A549 (cell line): Measurements from ENCODE around the gene POLK. TPM values are rescaled to one million over a fixed set of nuclear protein-coding genes. Genes with fewer than 3 reads are reported as not detected.

Source experiments
- ATAC-seq, 2 experiments: fragments of 200-7000 bp in 1 of 2; fragments of >200 bp in 1 of 2; cut with Nextera tagmentation in 1 of 2; cut with Tn5 transposase in 1 of 2; 3 replicates each; pipeline versions ENCODE4 v1.8.0 to v1.9.1; 2018 to 2020; ENCODE audit warnings: mild to moderate bottlenecking in 1 of 2, moderate library complexity in 1 of 2
- CTCF ChIA-PET: fragments of 300-600 bp; sonication (Branson Sonifier 250); formaldehyde crosslinking; extraction: SDS; loops from one replicate; lab custom pipeline; 2021; ENCODE audit warnings: antibody characterized with exemption, inconsistent platforms; lab: Yijun Ruan, JAX
- POLR2A ChIA-PET: fragments of 350-600 bp; formaldehyde crosslinking; extraction: SDS; loops from one replicate; lab custom pipeline; 2021; ENCODE audit warnings: antibody characterized with exemption, inconsistent platforms; lab: Yijun Ruan, JAX
- DNase-seq, 2 experiments: peaks; one replicate each; pipeline versions ENCODE4 v3.0.0 to v3.0.0-alpha.2; 2011 to 2016; ENCODE audit warnings: low read depth in 1 of 2, low spot score in 1 of 2
- FAIRE-seq: peaks from 2 replicates; lab custom pipeline; 2011; peaks lifted over from hg19 to GRCh38; lab: Jason Lieb, UNC
- H3K27ac ChIP-seq, 2 experiments: fragments of >200 bp; sonication (Bioruptor Twin); formaldehyde crosslinking; 3 replicates each; pipeline ENCODE4 v1.5.1; 2016 to 2017
- H3K4me1 ChIP-seq: fragments of >200 bp; sonication (Bioruptor Twin); formaldehyde crosslinking; 3 replicates; pipeline ENCODE4 v1.6.1; 2016
- H3K4me2 ChIP-seq: fragments of >200 bp; sonication (Bioruptor Twin); formaldehyde crosslinking; 3 replicates; pipeline ENCODE4 v1.6.1; 2016
- H3K4me3 ChIP-seq: fragments of >200 bp; sonication (Bioruptor Twin); formaldehyde crosslinking; 3 replicates; pipeline ENCODE4 v1.5.1; 2016
- H3K9me3 ChIP-seq: fragments of >200 bp; sonication (Bioruptor Twin); formaldehyde crosslinking; 3 replicates; pipeline ENCODE4 v1.6.1; 2016
- BCL3 ChIP-seq: fragments of >200 bp; sonication (Bioruptor Twin); formaldehyde crosslinking; IDR thresholded peaks from 3 replicates; pipeline ENCODE4 v1.6.1; 2016
- CBX8 ChIP-seq: fragments of 200-600 bp; sonication (generic); IDR thresholded peaks from 2 replicates; pipeline ENCODE4 v1.6.1; 2016
- CHD2 ChIP-seq: fragments of 150-350 bp; IDR thresholded peaks from 2 replicates; pipeline ENCODE4 v1.6.1; 2014; ENCODE audit warnings: low read length; ENCODE audit not compliant: partially characterized antibody
- E2F6 ChIP-seq: IDR thresholded peaks from 2 replicates; pipeline ENCODE4 v1.6.1; 2012; ENCODE audit warnings: low read depth, borderline replicate concordance
- EHF ChIP-seq: fragments of 250-450 bp; sonication (Bioruptor Pico); IDR thresholded peaks from 2 replicates; pipeline ENCODE4 v1.5.0; 2020; ENCODE audit warnings: mild to moderate bottlenecking
- EP300 ChIP-seq, 2 experiments: fragments of >200 bp; sonication (Bioruptor Twin); formaldehyde crosslinking; IDR thresholded peaks; 2 replicates in 1 of 2; 3 replicates in 1 of 2; pipeline ENCODE4 v1.6.1; 2016 to 2017
- GATA3 ChIP-seq: IDR thresholded peaks from 2 replicates; pipeline ENCODE4 v1.6.1; 2012; ENCODE audit warnings: borderline replicate concordance
- HEYL ChIP-seq: fragments of 250-450 bp; sonication (Bioruptor Pico); IDR thresholded peaks from 2 replicates; pipeline ENCODE4 v1.8.0; 2021; ENCODE audit warnings: mild to moderate bottlenecking, moderate library complexity
- HOXB13 ChIP-seq: fragments of 250-450 bp; sonication (Bioruptor Pico); IDR thresholded peaks from 2 replicates; pipeline ENCODE4 v1.5.0; 2020; ENCODE audit warnings: low read depth, mild to moderate bottlenecking, moderate library complexity
- HOXB5 ChIP-seq: fragments of 250-450 bp; sonication (Bioruptor Pico); IDR thresholded peaks from 2 replicates; pipeline ENCODE4 v1.5.0; 2020; ENCODE audit warnings: mild to moderate bottlenecking, moderate library complexity
- JUNB ChIP-seq: fragments of >200 bp; sonication (Bioruptor Twin); formaldehyde crosslinking; IDR thresholded peaks from 2 replicates; pipeline ENCODE4 v1.6.1; 2016
- KDM1A ChIP-seq: fragments of 200-600 bp; sonication (generic); IDR thresholded peaks from 2 replicates; pipeline ENCODE4 v1.6.1; 2016; ENCODE audit warnings: low read depth, mild to moderate bottlenecking
- MAFK ChIP-seq: fragments of 450-650 bp; IDR thresholded peaks from 2 replicates; pipeline ENCODE4 v1.6.1; 2014; ENCODE audit not compliant: partially characterized antibody
- MAX ChIP-seq: IDR thresholded peaks from 2 replicates; pipeline ENCODE4 v1.6.1; 2012
- MYC ChIP-seq: IDR thresholded peaks from 2 replicates; pipeline ENCODE4 v1.6.1; 2012; ENCODE audit warnings: mild to moderate bottlenecking, inconsistent platforms, low read length, improper control_type of control experiment, borderline replicate concordance
- PHF8 ChIP-seq: fragments of 200-600 bp; sonication (generic); IDR thresholded peaks from 2 replicates; pipeline ENCODE4 v1.6.1; 2016; ENCODE audit warnings: low read depth, mild to moderate bottlenecking, antibody characterized with exemption, moderate library complexity, borderline replicate concordance
- POLR2AphosphoS2 ChIP-seq: conservative IDR thresholded peaks from 2 replicates; pipeline ENCODE4 v1.6.1; 2012; ENCODE audit warnings: low read length, improper control_type of control experiment, inconsistent platforms
- RAD21 ChIP-seq, 2 experiments: fragments of >200 bp in 1 of 2; sonication (Bioruptor Twin) in 1 of 2; formaldehyde crosslinking in 1 of 2; IDR thresholded peaks in 1 of 2; conservative IDR thresholded peaks in 1 of 2; 2 replicates in 1 of 2; 3 replicates in 1 of 2; pipeline ENCODE4 v1.6.1; 2012 to 2018; ENCODE audit warnings: inconsistent platforms in 1 of 2
- RCOR1 ChIP-seq: fragments of 150-350 bp; IDR thresholded peaks from 2 replicates; pipeline ENCODE4 v1.6.1; 2014; ENCODE audit warnings: antibody characterized with exemption, low read length, low read depth
- RFX5 ChIP-seq: fragments of 450-650 bp; IDR thresholded peaks from 2 replicates; pipeline ENCODE4 v1.7.1; 2014; ENCODE audit warnings: antibody characterized with exemption, mild to moderate bottlenecking, moderate library complexity
- RNF2 ChIP-seq: fragments of 200-600 bp; sonication (generic); IDR thresholded peaks from 2 replicates; pipeline ENCODE4 v1.6.1; 2016; ENCODE audit warnings: low read depth, mild to moderate bottlenecking, antibody characterized with exemption, moderate library complexity, borderline replicate concordance
- SMC3 ChIP-seq: fragments of >200 bp; sonication (Bioruptor Twin); formaldehyde crosslinking; IDR thresholded peaks from 3 replicates; pipeline ENCODE4 v1.6.1; 2018; ENCODE audit warnings: inconsistent platforms
- ZC3H11A ChIP-seq: fragments of 450-650 bp; IDR thresholded peaks from 2 replicates; pipeline ENCODE4 v1.6.1; 2014; ENCODE audit warnings: antibody characterized with exemption, mild to moderate bottlenecking
- ZNF302 ChIP-seq: fragments of 250-450 bp; sonication (Bioruptor Pico); IDR thresholded peaks from 2 replicates; pipeline ENCODE4 v1.9.0; 2021; ENCODE audit warnings: inconsistent platforms, mild to moderate bottlenecking, moderate library complexity
- ZSCAN20 ChIP-seq: fragments of 250-450 bp; sonication (Bioruptor Pico); IDR thresholded peaks from 2 replicates; pipeline ENCODE4 v1.8.0; 2022; ENCODE audit warnings: mild to moderate bottlenecking, moderate library complexity
- WGBS: methylation state at CpG from one replicate; pipeline ENCODE4 v1.1.6; 2017; ENCODE audit errors: missing lambda C conversion rate; 5-methylcytosine and 5-hydroxymethylcytosine counted together
- polyA plus RNA-seq, 4 experiments: library from polyadenylated mRNA; depleted of rRNA in 3 of 4; stranded (reverse); fragments of >200 nt; fragmentation: RNase III in 1 of 4; extraction: RNeasy Plus Mini Kit Qiagen cat#74134 plus additional on column Dnase treatment in 1 of 4; gene quantifications; 2 replicates in 3 of 4; 3 replicates in 1 of 4; pipeline ENCODE4 v1.2.3, GENCODE V29; 2011 to 2017
- TF ChIP-seq, protein P1 (sequence below): fragments of >200 bp; sonication (Bioruptor Twin); formaldehyde crosslinking; IDR thresholded peaks from 2 replicates; pipeline ENCODE4 v1.6.1; 2016
- TF ChIP-seq, protein P2 (sequence below): fragments of 250-450 bp; sonication (Bioruptor Pico); IDR thresholded peaks from 2 replicates; pipeline ENCODE4 v1.5.0; 2020; ENCODE audit warnings: low read depth, mild to moderate bottlenecking, moderate library complexity

The POLK gene
- polyA plus RNA-seq, 2 of the 4 experiments (the other 2 are of a cell fraction) = 10.9 to 39.8 TPM

DNA sequence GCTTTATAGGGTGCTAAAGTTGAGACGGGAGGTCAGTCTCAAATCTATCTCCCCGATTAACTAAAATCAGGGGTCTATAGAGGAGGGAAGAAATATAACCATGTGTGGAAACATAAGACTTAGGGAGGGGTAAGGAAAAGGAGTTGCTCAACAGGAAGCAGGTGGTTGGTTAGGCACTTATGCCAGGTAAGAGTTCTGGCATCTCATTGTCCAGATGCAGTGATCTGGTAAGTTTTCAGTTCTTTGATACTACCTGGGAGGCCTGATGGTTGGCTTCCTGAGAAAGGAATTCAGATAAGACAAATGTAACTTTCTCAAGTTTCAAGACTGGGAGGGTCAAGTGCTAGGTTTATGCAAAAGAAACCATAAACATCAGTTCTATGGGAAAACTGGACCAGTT is 48.0 kb upstream of the POLK start:
- TF ChIP-seq MAX = no peak
- no peak for TF ChIP-seq KDM1A
- TF ChIP-seq, protein P1, sequence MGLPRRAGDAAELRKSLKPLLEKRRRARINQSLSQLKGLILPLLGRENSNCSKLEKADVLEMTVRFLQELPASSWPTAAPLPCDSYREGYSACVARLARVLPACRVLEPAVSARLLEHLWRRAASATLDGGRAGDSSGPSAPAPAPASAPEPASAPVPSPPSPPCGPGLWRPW = no peak
- TF ChIP-seq, protein P2, sequence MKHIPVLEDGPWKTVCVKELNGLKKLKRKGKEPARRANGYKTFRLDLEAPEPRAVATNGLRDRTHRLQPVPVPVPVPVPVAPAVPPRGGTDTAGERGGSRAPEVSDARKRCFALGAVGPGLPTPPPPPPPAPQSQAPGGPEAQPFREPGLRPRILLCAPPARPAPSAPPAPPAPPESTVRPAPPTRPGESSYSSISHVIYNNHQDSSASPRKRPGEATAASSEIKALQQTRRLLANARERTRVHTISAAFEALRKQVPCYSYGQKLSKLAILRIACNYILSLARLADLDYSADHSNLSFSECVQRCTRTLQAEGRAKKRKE = no peak
- TF ChIP-seq ZC3H11A = no peak
- Histone ChIP-seq H3K4me2 (no peak overlapping the region), H3K4me3 (no peak overlapping the region), H3K9me3 (peaks cover 8% of the 10 kb centered on the region), H3K27ac (no peak overlapping the region), H3K4me1 (peaks cover 4% of the 10 kb centered on the region; the same call in 1 of the 3 replicates)
- no peak for ATAC-seq
- FAIRE-seq = no peak
- ChIA-PET POLR2A (no interaction called here), CTCF (no interaction called here)
- DNase-seq = no peak
- 96% methylated on average over 2 of the region's 2 CpGs for WGBS

DNA sequence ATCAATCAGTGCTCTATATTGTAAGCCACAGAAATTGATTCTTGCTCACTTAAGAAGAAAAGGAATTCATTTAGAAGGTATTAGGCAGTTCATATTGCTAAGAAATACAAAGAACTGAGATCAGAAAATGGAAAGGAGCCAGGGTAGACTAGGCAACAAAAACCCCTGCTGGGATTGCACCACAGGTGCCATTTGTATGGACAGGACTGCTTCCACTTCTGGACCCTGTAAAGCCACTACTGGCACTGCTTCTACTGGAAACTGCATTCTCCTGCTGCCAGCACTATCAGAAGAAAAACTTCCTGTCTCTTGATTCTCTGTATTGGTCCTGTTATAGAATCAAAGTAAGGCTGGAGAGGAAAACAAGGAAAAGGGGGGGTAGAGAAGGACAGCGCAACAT is 46.2 kb upstream of the POLK start:
- DNase-seq (no peak), ATAC-seq (no peak), FAIRE-seq (no peak)
- no peak overlapping the region for H3K4me2 ChIP-seq
- ChIA-PET POLR2A (no interaction called here), CTCF (no interaction called here)
- no peak overlapping the region for H3K27ac ChIP-seq
- H3K4me3 ChIP-seq = no peak overlapping the region
- H3K4me1 ChIP-seq = peaks cover under 1% of the 10 kb centered on the region; the same call in 1 of the 3 replicates
- 91% methylated on average over 1 of the region's 1 CpG for WGBS
- peaks cover 23% of the 10 kb centered on the region for H3K9me3 ChIP-seq
- TF ChIP-seq ZNF302 (CRISPR knock-in tag) (no peak), GATA3 (no peak), JUNB (no peak), ZSCAN20 (CRISPR knock-in tag) (no peak)
- TF ChIP-seq, protein P2 = no peak

GRCh38 chr5:75466006-75466716 is 45.5 kb upstream of the POLK start:
- Histone ChIP-seq H3K4me1 (no peaks in the 10 kb centered on the region), H3K4me3 (no peak overlapping the region), H3K27ac (no peak overlapping the region), H3K4me2 (no peak overlapping the region), H3K9me3 (peaks cover 25% of the 10 kb centered on the region)
- no peak for ATAC-seq
- no peak for TF ChIP-seq HOXB13 (CRISPR knock-in tag)
- TF ChIP-seq HOXB5 (CRISPR knock-in tag) = no peak
- no peak for TF ChIP-seq BCL3
- TF ChIP-seq RFX5 = no peak
- no peak for TF ChIP-seq ZC3H11A
- no peak for TF ChIP-seq HEYL (CRISPR knock-in tag)
- no peak for TF ChIP-seq PHF8
- no peak for TF ChIP-seq ZSCAN20 (CRISPR knock-in tag)
- no peak for TF ChIP-seq MAFK
- no peak for TF ChIP-seq MYC
- TF ChIP-seq RCOR1 = no peak
- TF ChIP-seq CHD2 = no peak
- TF ChIP-seq CBX8 = no peak
- no peak for TF ChIP-seq RAD21 (conservative IDR thresholded peaks at IDR 0.05 in 1 of 2, IDR thresholded peaks at IDR 0.05 in 1 of 2)
- TF ChIP-seq E2F6 = no peak
- TF ChIP-seq RNF2 = no peak
- TF ChIP-seq EP300 (IDR thresholded peaks at IDR 0.05) = no peak
- TF ChIP-seq POLR2AphosphoS2 = no peak
- no peak for TF ChIP-seq EHF
- no peak for TF ChIP-seq SMC3
- DNase-seq = no peak
- POLR2A ChIA-PET = no interaction called here
- no peak for FAIRE-seq
- WGBS = 96% methylated on average over 6 of the region's 6 CpGs
- CTCF ChIA-PET = interaction anchor here (0.8 kb wide), 1 partner anchor 16 kb away, joined by 3 read pairs; no protein-coding TSS in a partner anchor
